GM21423 (cell line): ENCODE data around the gene EXT2.

Experiments used
- ATAC-seq: cut with Tn5 transposase; IDR thresholded peaks from one replicate; pipeline ENCODE4 v1.9.1; 2021; ENCODE audit warnings: mild to moderate bottlenecking, moderate library complexity; ENCODE audit not compliant: unreplicated experiment

EXT2 gene

DNA sequence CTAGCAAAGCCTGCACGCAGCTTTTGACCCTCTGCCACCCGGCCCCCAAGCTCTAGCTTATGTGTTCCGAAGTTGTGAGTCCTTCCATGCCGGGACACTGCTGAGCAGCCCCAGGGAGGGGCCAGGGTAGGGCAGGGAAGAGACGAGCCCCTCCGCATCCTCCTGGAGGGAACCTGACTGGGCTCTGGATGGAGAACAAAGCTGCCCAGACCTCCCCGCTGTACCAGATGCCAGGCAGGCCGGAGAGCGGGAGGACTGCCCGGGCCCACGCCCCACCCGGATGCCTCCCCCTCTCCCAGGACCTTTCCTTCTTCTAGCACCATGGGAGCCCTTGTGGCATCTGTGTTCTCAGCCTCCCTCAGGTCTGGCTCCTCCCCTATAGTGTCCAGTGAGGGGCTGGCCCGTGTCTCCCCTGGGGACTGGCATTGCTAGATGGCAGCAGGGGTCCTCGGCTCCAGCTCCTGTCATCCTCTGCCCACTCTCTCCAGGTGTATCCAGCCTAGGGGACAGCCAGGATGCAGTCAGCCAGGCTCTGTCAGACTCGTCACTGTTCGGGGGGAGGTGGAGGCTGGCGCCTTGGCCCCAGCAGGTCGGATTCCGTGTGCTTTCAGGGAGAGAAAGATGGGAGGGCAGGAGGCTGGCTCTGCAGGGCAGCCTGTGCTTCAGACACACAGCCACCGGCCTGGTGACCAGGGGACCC is 168.4 kb downstream of the EXT2 start:
- ATAC-seq, result no peak

DNA sequence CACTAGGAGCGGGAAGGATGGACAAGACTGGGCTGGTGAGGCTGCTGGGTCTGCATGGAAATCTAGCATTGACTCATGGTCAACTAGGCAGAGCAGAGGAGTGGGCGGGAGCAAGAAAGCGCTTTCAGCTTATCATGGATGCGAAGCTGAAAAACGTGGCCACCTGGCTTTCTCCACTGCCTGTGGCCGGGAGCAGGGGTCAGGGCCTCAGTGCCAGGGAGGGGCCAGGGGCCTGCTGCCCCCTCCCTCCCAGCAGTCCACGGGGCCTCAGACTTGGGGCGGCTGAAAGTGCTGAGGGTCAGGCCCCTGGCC is 168.9 kb downstream of the EXT2 start:
- ATAC-seq, result no peak

DNA sequence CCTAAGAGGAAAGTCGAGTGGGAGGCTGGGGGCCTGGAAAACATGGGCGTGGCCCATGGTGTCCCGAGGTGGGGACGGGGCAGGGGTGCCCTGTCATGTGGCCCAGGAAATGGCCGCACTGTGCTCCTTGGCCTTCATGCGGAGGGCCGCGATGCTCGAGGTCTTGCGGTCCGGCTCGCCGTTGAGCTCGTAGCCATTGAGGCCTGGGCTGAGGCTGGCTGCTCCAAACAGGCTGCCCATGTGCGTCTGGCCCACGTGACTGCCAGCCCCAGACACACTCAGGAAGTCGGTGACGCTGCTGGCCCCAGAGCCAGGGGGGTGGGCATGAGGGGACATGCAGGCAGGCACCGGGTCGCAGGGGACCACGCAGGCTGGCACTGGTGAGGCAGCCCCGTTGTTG is 169.3 kb downstream of the EXT2 start:
- no peak for ATAC-seq

DNA sequence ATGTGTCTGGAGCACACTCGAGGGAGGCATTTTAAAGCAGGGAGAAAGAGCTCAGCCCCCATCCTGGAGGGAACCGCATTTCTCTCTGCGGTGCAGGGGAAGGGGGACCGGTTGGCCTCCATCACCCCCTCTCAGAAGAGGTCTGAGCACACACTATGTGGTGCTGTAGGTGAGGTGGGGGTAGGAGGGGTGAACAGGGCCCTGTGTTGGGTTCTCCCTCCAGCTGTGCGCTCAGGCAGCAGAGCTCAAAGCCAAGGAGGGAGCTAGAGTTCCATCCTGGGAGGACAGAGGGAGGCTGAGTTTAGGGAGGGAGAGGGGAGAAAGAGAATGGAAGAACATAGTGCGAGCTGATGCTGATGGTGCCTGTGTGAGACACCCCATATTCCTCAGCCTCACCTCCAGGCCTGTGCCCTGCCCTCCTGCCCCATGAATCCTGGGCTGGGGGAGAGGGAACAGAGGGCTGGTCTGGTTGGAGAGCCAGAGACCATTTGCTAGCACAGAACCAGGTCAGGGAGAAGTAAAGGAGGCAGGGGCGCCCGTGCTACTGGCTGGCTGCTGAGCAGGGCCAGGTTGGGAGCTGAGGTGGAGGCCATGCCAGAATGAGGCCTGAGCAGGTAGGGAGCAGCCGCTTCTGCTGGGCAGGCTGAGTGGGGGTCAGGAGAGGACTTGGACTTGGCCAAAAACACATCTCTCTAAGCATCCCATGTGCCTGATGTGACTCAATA is 170.7 kb downstream of the EXT2 start:
- ATAC-seq, result no peak

DNA sequence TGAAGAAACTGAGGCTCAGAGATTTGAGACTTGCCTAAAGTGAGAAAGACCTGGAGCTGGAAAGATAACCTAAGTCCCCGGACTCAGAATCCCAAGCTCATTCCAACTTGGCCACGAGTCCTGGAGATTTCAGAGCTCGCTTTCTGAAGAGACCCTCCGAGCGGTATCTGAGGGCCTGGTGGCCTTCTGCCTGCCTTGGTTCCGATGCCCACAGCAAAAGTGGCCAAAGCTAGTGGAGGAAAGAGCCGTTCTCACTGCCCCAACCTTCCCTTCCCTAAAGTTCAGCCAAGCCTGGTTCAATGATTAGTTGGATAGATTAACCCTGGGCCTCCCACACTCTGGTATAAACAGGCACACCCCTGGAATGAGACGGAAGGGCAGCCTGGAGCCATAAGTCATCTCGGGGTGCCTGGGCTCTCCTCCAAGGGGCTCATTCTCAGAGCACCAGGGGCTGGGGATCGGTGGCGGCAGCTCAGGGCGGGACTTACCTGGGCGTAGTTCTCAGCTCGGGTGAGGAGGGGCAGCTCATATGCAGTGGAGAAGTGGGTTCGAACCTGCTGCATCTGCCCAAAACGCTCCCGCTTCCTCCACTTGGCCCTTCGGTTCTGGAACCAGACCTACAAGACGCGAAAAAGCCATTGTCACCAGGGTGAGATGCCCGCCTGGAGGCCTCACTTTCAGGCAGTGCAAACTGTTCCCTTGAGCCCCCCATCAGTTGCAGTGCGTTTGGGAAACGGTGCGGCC is 171.7 kb downstream of the EXT2 start:
- no peak for ATAC-seq

DNA sequence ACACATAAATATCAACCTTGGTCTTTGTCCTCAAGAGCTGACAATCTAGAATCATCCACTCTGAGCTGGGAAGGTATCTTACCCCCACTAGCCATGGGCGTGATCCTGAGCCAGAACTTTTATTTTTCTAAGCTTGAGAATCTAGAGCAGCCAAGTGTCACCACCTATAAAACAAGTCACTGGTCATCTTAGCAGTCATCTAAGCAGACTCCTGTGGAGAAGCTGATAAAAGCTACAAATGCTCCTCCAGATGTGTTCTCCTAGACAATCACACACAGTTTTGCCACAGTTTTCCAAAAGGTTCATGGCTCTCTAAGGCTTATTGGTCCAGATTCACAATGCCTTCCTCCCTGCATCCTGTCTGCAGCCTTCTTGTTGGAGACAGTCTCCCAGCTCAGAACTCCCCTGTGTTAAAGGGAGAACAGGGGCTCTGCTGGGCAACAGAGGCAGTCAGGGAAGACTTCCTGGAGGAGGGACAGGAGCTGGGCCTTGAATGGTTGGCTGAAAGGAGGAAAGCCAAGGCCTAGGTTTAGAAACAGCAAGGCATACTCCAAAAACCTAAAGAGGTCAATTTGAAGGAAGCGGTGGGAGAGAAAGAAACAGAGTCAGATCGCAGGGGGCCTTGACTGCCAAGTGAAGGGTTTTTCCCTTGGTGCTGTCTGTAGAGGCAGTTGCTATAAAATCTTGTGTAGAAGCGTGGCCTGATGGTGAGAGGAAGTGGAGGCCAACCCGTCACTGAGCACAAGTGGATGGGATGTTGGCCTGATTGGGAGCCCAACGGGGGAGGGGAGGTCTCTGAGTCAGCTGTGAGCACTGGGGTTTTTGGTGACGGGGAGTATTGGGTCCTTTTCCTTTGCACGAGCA is 172.5 kb downstream of the EXT2 start:
- ATAC-seq, result no peak

DNA sequence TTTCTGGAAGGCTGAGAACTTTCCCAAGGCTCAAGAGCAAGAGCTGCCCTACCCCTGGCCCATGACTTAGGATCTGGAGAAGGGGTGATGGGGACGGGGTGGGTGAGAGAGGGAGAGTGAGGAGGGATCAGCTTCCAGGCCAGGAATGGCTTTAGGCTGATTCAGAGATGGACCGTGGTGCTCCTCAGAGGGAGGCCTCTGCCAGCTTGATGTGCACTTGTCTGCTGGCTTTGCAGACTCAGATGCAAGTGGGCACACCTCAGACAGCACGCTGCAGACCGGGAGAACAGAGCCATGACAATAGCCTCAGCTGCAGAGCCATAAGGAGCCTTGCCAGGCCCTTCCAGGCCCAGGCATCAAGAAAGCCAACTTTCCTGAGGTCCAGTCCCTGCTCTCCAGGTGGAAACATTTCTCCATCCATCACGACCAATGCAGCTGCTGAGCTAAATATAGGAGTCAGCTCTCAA is 173.2 kb downstream of the EXT2 start:
- ATAC-seq, result no peak

DNA sequence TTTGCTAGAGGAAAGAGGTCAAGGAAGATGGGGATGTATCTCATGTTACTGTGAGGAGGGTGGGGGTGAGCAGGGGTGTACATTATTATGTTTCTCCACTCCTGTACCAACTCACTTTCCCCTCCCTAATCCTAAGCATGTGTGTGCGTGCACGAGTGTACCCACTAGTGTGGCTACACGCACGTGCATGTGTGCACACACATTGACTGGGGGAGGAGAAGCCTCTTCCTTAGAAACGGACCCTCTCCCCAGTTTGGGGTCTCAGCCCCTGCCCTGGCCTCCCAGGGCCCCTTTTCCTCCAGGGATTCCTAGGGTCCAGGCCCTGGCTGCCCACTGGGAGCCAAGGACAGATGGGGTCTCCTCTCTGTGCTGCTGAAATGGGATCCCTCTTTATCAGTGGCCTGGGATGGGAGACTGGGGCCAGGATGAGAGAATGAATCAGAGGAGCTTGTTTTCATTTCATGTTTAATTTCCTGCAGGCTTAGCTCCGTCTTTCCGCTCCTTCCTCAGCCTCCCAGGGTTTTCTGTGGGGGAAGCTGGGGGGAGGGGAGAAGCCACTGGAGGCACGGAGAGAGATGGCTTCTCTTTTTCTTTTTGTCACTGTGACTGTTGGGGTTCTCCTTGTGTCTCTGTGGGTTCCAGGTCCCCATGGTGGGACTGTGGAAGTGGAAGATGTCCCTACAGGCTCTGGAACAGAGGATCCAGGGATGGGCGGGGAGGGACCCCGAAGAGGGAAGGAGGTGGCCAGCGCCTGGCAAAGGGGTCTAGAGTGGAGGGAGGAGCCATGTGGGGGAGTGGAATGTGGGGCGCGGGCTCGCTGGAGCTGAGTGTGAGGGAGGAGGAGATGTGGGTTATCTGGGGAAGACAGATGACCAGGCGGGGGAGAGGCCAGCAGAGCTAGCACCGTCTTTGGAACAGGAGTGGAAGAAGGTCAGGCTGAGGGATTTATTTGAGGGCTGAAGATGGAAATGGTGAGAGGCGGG is 174.2 kb downstream of the EXT2 start:
- ATAC-seq, result no peak

DNA sequence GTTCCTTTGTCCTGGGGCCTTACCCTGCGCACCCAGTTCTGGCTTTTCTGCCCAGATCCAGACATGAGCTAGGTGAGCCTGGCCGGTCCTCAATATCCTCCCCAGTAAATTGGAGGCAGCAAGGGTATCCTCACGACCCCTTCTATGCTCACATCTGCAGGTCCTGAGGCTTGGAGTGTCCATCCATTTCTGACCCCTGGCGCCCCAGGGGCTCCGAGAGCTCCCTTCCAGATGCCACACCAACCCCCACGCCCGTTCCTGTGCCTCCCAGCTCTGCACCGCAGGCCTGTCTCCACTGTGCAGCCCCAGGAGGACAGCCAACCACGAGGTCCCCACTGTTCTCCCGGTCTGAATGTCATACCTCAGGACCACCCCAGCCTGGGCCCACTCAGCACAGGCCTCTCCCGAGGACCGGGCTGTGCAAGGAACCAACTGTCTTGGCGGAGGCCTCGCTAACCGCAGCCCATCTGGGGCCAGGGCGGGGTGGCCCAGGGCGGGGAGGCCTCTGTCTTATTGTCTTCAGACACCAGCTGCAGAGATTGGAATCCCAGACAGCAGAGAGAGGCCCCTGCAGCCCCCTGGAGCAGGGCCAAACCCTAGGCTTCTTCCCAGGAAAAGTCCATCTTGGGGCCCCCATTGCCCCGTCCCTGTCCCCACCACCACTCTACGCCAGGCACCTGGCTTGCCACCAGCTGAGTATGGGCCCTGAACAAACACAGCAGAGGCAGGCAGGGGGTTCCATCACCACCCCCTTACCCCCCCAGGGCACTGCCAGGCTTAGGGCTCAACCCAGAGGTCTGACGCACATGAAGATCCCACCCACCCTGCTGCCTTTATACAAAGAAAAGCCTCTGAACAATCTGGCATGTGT is 175.2 kb downstream of the EXT2 start:
- ATAC-seq, result no peak

DNA sequence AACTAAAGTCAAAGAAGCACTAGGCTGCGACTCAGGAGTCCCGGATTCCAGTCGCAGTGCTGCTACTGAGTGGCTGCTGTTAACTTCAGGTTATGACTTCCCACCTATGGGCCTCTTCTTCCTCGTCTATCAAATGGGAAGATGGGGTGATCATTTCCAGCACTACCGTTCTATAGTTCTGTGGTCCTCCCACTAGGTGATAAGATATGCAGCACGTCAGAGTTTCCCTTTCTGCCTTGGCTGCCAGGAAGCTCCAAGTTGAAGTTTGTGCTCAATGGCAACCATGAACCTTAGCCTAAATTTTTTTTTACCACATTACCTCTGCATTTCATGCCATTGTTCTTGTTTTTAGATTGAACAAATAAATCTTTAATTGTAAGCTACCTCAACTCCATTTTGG is 175.8 kb downstream of the EXT2 start:
- ATAC-seq, result no peak

DNA sequence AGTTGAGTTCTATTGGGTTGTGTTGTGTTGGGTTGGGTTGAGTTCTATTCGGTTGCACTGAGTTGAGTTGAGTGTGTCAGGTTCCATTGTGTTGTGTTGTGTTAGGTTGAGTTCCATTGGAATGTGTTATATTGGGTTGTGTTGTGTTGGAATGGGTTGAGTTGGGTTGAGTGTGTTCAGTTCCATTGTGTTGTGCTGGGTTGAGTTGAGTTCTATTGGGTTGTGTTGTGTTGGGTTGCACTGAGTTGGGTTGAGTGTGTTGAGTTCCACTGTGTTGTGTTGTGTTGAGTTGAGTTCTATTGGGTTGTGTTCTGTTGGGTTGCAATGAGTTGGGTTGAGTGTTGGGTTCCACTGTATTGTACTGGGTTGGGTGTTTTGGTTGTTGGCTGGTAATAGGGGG is 178.9 kb downstream of the EXT2 start:
- ATAC-seq, result no peak

DNA sequence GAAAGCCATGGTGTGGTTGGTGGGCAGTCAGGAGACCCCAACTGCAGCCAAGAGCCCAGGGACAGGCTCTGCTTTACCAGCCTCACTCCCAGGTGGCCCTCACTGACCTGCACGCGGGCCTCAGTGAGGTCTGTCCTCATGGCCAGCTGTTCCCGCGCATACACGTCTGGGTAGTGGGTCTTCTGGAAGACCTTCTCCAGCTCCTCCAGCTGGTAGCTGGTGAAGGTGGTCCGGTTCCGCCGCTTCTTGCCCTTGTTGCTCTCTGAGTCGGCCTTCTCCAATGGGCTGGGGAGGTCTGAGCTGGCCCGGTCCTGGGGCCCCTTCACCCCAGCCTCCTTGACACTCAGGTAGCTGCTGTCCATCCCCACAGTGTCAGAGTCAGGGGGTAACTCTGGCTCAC is 179.8 kb downstream of the EXT2 start:
- ATAC-seq, result no peak

DNA sequence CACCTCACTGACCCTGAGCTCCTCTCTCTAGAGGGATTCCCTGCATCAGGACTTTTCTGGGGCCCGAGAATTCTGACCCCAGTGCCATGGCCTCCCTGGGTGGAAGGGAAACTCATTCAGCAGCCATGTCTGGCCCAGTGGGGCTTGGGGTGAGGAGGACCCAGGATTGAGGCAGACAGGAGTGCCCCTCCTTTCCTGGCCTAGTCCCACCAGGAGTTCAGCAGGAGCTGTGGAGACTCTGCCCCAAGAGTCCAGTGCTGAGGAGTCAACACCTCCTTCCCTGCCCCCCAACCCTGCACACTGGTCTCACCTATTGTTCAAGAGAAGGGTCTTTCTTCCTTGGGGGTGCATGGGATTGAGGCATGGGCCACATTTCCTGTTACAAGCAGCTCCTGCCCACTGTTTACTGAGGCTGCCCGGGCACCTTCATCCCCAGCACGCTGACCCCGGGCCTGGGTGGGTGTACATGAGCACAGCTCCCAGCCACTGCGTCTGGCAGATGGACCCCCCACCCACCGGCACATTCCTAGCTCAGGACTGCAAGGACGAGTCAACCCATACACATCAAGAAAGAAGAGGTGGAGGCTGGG is 180.6 kb downstream of the EXT2 start:
- ATAC-seq, result no peak

DNA sequence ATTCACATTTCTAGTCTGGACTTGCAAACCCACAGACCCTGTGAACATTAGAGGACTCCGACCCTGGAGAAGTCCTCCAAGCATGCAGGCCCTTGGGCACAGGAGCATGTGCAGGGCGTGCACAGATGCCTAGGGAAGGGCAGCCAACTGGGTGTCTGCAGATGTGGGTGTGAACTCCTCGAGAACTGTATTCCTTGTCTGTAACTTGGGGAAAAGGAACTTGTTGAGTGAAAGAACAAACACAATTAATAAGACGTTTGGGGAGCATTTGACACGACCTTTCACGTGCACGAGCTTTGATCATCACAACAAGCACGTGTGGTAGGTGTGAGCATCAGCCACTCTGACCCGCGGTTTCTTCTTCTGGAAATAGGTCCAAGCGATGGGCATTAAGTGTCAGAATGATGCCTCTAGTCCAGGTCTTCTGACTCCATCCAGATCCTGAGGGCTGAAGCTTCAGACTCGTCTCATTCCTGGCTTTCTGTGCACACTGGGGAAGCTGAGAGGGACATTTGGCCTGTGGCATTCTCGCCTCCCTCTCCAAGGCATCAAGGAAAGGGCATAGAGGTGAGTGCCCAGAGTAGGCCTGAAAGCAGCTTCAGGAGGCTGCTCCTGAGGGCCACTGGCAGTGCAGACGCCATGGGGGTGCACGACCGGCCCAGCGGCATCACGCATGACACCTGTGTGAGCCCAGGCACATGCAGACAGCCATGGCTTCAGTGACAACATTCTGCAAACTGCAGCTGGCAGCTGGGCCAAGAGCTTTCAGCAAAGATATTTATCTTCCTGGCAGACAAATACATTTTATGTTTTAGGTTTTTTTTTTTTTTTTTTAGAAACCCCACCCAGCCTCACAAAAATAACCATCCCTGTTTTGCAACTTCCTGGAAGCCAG is 182.0 kb downstream of the EXT2 start:
- no peak for ATAC-seq

DNA sequence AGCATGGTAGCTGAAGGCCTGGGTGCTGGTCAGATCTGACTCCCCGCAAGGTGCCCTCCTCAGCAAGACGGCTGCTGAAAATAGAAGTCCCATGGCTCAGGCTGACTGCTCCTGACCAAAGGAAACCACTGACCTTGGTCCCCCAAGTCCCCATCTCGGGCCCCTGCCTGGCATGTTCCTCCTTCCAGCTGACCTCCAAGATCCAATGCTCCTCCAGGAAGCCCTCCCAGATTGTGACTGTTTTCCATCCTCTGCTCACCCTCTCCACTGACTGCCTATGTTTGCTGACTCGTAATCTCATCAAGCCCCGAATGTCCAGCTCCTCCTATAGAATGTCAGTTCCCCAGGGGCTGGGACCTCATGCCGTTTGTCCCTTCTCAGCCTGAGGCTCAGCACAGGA is 184.0 kb downstream of the EXT2 start:
- ATAC-seq, result no peak

DNA sequence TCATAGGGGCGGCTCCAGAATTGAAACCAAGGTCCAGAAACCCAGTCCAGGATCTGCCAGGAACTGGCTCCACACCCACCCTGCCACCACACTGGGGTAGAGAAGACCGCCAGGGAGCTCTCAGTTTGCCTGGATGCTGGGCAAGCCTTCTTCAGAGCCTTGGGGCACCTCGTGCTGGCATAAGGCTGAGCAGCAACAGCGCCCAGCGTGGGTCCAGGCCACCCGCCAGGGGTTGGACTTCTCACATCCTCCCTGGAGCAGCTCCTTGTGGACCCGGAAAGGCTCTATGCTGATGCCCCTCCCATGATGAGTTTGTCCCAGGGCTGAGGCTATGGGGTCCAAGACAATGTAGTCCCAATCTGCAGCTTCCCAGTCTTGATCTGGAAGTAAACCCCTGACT is 184.8 kb downstream of the EXT2 start:
- no peak for ATAC-seq

DNA sequence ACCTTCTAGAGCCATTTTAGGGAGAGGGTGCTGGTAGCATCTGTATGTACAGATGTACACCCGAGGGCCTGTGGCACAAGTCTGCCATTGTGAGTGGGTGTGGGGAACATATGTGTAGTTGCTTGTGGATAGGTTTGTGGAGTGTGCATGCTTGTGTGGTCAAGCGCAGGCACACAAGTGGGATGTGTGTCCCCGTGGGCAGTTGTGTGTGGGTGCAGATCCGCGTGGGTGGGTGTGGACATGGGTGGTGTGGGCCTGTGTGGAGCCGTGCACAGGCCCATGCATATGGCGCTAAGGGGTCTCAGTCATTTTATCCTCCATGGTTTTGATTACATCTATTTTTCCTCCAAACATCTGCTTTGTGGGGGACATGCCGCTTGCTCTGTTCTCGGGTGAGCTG is 185.7 kb downstream of the EXT2 start:
- no peak for ATAC-seq

DNA sequence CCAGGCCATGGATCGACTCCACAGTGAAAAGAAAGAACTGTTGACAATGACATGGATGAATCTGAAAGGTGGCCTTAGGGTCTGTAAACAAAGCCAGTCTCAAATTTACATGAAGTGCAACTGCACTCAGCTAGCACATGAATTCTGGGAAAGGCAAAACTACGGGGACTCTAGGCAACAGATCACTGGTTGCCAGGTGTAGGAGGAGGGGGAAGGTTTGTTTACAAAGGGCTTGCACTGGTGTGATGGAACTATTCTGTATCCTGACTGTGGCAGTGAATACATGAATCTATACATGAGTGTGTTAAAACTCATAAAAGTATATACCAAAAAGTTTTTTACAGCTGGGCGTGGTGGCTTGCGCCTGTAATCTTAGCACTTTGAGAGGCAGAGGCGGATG is 187.1 kb downstream of the EXT2 start:
- ATAC-seq, result no peak
